Measurements from ENCODE around the gene SLC25A42. TPM values are rescaled to one million over a fixed set of nuclear protein-coding genes. Genes with fewer than 3 reads are reported as not detected.

Gene SLC25A42
- total RNA-seq, 1 donor from 2014 or later, result 6.6 TPM

GRCh38 chr19:19064811-19065745, 1.3 kb downstream of the SLC25A42 start:
- H3K27me3 ChIP-seq, result no peaks in the 10 kb centered on the region
- no peak for DNase-seq (ENCODE audit: extremely low spot score in 2 of 2)
- peaks cover 39% of the 10 kb centered on the region for H3K4me1 ChIP-seq
- TF ChIP-seq POLR2A (IDR thresholded peaks at IDR 0.05) (no peak), POLR2AphosphoS5 (IDR thresholded peaks at IDR 0.05; ENCODE audit: insufficient read depth in 1 of 2, low read depth in 1 of 2) (no peak), CTCF (IDR thresholded peaks at IDR 0.05) (no peak)
- peak overlapping the region; percentile 86 to 89 for H3K4me3 ChIP-seq
- no peaks in the 10 kb centered on the region for H3K9me3 ChIP-seq
- no peaks in the 10 kb centered on the region for H3K36me3 ChIP-seq
- H3K27ac ChIP-seq, result peak overlapping the region; percentile 81
- intact Hi-C loops (cut with DNase I), result loop anchor here (5.0 kb wide), 1 partner anchor 72 kb away; the partner anchor contains the start of gene TMEM161A

GRCh38 chr19:19067276-19068072, 3.7 kb downstream of the SLC25A42 start:
- Histone ChIP-seq H3K27me3 (no peaks in the 10 kb centered on the region), H3K27ac (peak overlapping the region; percentile 51), H3K9me3 (no peaks in the 10 kb centered on the region), H3K4me1 (peaks cover 38% of the 10 kb centered on the region), H3K36me3 (no peaks in the 10 kb centered on the region), H3K4me3 (no peak overlapping the region)
- DNase-seq (ENCODE audit: extremely low spot score in 2 of 2), result no peak
- TF ChIP-seq POLR2AphosphoS5 (IDR thresholded peaks at IDR 0.05; ENCODE audit: insufficient read depth in 1 of 2, low read depth in 1 of 2), result no peak
- no peak for TF ChIP-seq CTCF (IDR thresholded peaks at IDR 0.05)
- no peak for TF ChIP-seq POLR2A (IDR thresholded peaks at IDR 0.05)
- intact Hi-C loops (cut with DNase I), result no loop called here

DNA sequence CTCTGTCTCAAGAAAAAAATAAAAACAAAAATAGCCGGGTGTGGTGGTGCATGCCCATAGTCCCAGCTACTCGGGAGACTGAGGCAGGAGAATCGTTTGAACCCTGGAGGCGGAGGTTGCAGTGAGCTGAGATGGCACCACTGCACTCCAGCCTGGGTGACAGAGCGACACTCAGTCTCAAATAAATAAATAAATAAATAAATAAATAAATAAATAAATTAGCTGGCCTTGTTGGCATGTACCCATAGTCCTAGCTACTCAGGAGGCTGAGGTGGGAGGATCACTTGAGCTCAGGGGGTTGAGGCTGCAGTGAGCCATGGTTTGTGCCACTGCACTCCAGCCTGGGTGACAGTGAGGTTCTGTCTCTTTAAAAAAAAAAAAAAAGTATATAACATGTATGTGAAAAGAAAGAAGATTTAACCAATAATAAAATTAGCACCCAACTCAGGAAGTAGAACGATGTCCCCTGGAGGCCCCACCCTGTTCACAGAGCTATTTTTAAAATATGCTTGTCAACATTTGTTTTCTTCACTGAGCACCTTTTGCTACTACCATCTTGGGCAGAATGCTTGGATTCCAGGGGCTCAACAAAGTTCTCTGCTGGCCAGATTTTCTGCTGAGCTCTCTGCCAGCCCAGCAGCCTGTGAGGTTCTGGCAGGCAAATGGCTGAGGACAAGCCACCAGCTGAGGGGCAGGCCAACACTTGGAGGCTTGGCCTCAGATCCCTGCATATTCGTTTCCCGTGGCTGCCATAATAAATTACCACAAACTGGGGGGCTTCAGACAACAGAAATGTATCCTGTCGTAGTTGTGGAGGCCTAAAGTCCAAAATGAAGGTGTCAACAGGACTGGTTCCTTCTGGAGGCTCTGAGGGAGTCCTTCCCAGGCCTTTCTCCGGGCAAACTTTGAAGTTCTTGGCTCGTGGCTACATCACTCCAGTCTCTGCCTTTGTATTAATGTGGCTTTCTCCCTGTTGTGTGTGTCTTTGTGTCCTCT, 5.2 kb downstream of the SLC25A42 start:
- TF ChIP-seq CTCF (IDR thresholded peaks at IDR 0.05) (no peak), POLR2AphosphoS5 (IDR thresholded peaks at IDR 0.05; ENCODE audit: insufficient read depth in 1 of 2, low read depth in 1 of 2) (no peak), POLR2A (IDR thresholded peaks at IDR 0.05) (no peak)

DNA sequence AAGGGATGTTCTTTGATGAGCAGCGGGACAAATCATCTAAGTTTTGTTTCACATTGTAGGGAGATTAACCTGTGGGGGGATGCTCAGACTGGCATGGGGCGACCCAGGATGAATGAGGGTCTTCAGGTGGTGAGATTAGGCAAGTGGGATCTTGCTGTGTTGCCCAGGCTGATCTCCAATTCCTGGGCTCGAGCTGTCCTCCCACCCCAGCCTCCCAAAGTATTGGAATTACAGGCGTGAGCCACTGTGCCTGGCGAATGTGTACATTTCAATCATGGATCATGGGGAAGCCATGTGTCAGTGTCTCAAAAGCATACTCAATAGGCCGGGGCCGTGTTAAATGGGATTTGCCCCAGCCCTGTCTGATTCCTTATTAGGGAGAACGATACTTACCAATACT, 8.1 kb downstream of the SLC25A42 start:
- intact Hi-C loops (cut with DNase I), result no loop called here
- H3K27me3 ChIP-seq, result no peaks in the 10 kb centered on the region
- no peak for DNase-seq (ENCODE audit: extremely low spot score in 2 of 2)
- H3K4me3 ChIP-seq, result no peak overlapping the region
- no peak overlapping the region for H3K27ac ChIP-seq
- H3K9me3 ChIP-seq, result no peaks in the 10 kb centered on the region
- no peak for TF ChIP-seq CTCF (IDR thresholded peaks at IDR 0.05)
- TF ChIP-seq POLR2AphosphoS5 (IDR thresholded peaks at IDR 0.05; ENCODE audit: insufficient read depth in 1 of 2, low read depth in 1 of 2), result no peak
- TF ChIP-seq POLR2A (IDR thresholded peaks at IDR 0.05), result no peak
- no peaks in the 10 kb centered on the region for H3K36me3 ChIP-seq
- H3K4me1 ChIP-seq, result peaks cover 18% of the 10 kb centered on the region

More for the DNA sequence above, 5.2 kb downstream of the SLC25A42 start:
- no peak for DNase-seq (ENCODE audit: extremely low spot score in 2 of 2)
- Histone ChIP-seq H3K27ac (no peak overlapping the region), H3K9me3 (no peaks in the 10 kb centered on the region), H3K36me3 (no peaks in the 10 kb centered on the region), H3K27me3 (no peaks in the 10 kb centered on the region), H3K4me1 (peaks cover 30% of the 10 kb centered on the region), H3K4me3 (no peak overlapping the region)
- intact Hi-C loops (cut with DNase I), result no loop called here
